Mammary epithelial cell (primary cell): Measurements from ENCODE around the gene SYT12.

ENCODE experiments used
- CTCF ChIP-seq, 2 donors: IDR thresholded peaks in 1 of 2; conservative IDR thresholded peaks in 1 of 2; 2 replicates each; pipeline ENCODE4 v1.5.1; 2011 to 2012; ENCODE audit warnings: inconsistent platforms in 2 of 2, low read length in 2 of 2, mild to moderate bottlenecking in 2 of 2, control low read depth in 1 of 2, low read depth in 1 of 2; ENCODE audit not compliant: insufficient read depth in 1 of 2; ENCODE audit errors: extremely low read depth in 1 of 2
- EZH2 ChIP-seq: IDR thresholded peaks from 2 replicates; pipeline ENCODE4 v1.6.1; 2012; ENCODE audit warnings: low read length, inconsistent platforms, borderline replicate concordance

- no peak for TF ChIP-seq CTCF (conservative IDR thresholded peaks at IDR 0.05 in 1 of 2, IDR thresholded peaks at IDR 0.05 in 1 of 2; ENCODE audit: extremely low read depth in 1 of 2, insufficient read depth in 1 of 2, low read depth in 1 of 2, low read length in 2 of 2)
- no peak for TF ChIP-seq EZH2
Observed at GRCh38 chr11:67029146-67029545, 6.2 kb downstream of the SYT12 start.
